HG03025 (cell line): ENCODE measurements around the gene PSMD4.
"Not testable (repeated sequence)": the region's sequence is repeated elsewhere in the genome, so short reads cannot be mapped to it uniquely, and the experiment has no call there.

Experiments used
- ATAC-seq: cut with Tn5 transposase; IDR thresholded peaks from one replicate; pipeline ENCODE4 v1.9.1; 2021; ENCODE audit warnings: mild to moderate bottlenecking, moderate library complexity; ENCODE audit not compliant: unreplicated experiment, low FRiP score

PSMD4 gene

DNA sequence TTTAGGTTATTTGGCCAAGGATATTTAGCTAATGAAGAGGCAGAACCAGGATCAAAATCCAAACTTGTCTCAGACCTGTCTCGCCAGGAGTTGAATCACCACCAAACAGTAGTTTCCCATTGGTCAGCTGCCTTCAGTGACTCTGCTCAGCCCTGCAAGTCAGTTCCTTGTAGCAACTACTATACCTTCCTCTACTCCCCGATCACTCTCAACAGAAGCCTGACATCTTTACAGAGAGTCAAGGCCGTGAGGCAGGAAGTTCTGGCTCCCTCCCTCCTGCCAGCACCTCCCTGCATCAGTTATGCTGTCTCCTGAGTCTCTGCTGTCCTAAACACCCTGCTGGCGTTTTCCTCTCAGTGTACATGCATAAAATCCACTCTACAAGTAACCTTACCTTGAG is 13.2 kb downstream of the PSMD4 start:
- ATAC-seq, result no peak

DNA sequence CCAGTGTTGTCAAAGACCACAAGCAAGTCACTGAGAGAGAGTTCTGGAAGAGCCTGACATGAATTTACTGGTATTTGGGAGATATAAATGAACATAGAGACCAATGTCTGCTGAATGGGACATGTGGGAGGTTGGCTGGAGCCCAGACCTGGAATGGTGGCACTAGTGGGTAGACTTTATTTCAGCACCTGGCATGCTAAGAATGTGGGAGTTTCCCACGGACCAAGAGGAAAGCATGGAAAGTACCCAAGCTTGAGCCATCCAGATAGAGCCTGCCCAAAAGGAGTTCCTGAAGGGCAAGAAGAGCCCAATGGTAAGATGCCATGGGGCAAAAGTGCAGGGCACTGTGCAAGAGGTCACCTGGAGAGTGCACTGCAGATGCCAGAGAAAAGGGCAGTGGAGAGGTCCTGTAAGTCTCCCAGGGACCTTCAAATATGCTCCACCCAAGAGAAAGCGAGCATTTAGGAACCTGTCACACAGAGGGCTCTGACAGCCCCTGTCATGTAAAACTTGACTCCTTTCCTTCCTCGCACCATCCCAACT is 19.5 kb downstream of the PSMD4 start:
- ATAC-seq, result no peak

DNA sequence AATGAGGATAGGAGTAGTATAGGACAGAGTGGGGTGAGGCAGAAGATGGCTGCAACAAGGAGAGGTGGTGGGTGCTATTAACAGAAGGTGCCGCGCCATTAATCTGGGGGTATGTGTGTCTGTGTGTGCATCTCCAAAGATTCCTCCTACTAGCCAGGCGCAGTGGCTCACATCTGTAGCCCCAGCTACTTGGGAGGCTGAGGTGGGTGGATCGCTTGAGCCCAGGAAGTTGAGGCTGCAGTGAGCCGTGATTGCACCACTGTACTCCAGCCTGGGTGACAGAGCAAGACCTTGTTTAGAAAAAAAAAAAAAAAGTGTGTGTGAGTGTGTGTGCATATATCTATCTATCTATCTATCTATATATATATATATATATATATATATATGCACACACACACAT is 20.8 kb downstream of the PSMD4 start:
- ATAC-seq, result not testable (repeated sequence)

DNA sequence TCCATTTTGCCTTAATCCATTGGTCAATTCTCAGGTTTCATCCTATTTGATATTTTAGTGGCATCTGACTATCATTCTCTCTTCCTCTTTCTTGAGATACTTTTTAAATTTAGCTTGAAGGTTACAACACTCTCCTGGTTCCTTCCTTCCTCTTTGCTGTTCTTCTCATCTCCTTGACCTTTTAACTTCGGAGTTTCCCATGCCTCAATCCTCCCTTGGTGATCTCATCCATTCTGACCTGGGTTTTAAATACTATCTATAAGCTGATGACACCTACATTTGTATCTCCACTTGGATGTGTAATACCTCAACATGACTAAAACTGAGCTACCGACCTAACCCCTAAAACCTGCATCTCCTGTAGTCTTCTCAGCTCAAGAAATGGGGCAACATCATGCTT is 22.7 kb downstream of the PSMD4 start:
- no peak for ATAC-seq

DNA sequence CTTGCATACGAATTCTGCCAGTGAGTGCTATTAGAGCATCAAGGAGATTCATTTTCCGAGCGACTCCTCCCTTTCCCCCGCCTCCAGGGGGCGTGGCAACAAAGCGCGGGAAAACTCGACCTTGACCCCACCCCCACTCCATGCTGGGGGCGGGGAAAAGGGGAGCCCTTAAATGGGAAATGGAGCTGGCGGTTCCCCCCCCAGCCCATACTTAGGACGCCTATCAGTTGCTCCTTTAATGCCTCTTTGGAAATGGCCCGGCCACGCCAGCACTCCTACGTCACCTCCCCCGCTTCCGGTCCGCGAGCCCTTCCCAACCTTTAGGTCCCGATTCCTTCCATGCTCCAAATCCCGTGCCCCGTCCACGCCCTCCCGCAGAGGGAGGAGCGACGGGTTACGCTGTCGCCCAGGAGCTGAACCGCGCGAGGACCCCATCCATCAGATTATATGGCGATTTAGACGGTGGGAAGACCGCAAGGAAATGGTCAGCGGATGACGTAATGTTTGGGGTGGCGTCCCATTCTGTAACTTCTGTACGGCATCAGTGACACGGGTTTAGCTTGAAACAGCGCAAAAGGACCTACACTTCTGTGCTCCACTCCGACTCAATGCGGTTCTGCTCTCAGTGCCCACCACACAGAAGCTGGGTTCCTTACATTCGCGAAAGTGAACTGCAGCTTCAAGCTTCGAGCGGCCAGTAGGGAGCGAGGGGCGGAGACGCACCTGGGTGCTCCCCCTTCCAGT is 26.9 kb downstream of the PSMD4 start:
- peak; percentile 33 for ATAC-seq

DNA sequence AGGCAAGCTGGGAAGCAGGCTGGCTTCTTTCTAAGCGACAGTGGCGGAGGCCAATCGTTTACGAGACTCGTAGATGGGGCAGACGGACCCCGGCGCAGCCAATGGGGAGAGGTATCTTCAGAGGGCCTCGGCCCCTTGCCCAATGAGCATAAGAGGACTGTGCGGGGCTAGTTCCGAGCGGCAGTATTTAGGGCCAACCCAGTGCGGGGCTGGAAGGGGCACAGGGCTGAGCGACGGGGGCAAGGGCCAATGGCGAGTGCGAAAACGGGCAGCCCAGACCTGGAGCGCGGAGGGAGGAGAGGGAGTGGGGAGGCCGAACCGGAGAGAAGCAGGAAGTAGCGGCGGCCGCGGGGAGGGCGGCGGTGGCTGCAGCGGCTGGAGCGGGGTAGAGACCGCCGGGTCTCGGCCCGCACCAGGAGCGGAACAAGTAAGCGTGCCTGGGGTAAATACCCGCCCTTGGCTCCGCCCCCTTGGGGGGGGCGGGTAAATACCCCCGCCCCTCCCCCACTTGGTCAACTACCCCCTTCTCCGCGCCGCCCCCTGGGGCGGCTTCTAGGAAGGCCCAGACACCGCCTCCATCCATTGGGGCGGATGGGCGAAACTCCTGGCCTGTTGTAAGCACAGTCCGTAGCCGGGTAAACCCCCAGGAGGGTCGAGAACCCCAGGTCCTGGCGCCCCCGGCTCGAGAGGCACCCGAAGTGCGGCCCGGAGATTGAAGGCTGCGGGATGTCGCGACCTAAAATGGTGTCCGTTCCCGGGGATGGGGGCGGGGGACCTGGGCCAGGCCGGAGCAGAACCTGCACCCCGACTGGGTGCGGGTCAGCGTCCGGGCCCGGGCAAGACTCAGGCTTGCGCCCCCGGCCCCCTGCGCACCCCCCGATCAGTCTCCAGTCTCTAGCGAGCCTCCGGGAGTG is 27.7 kb downstream of the PSMD4 start, which contains the start of gene ZNF687:
ZNF687 (plus strand) TSS at position 331 of the 914 bp plus-strand sequence. CDS start 3,993 bp downstream, outside the sequence.
- ATAC-seq, result peak; percentile 81

DNA sequence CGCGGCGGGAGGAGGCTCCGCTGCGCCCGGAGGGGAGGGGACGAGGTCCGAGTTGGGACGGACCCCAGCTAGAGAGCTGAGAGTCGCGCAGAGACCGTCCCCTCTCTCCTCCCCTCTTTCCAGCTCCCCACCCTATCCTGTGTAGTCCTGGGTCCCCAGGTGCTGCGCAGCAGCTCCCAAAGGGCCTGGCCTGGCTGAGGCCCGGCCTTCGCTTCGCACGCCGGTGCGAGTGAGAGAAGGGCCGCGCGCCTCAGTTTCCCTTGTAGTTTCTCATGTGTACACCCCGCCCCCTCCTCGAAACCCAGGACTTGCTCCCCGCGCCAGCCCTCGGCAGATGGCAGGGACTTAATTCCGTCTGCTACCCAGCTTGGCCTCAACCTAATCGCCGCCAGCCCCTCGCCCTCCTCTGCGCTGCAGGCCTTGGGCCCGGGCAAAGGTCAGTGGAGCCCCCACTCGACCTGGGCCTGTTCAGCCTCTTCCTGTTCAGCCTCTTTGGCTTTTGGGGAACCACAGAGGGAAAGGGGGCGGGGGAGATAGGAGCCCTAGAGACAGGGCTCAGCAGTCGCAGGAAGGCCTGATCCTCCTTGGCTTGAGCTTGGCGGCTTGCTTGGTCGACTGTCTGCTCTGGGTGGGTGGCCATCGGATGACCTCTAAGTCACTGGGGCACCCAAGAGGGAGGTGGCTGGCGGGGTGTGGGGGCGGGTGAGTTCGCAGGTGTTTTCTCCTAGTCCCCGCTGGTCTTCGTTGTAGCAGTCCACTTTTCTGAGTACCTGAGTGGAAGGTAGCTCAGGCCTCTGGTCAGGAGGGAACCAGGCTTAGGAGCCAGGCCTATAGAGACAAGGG is 28.6 kb downstream of the PSMD4 start:
- no peak for ATAC-seq

DNA sequence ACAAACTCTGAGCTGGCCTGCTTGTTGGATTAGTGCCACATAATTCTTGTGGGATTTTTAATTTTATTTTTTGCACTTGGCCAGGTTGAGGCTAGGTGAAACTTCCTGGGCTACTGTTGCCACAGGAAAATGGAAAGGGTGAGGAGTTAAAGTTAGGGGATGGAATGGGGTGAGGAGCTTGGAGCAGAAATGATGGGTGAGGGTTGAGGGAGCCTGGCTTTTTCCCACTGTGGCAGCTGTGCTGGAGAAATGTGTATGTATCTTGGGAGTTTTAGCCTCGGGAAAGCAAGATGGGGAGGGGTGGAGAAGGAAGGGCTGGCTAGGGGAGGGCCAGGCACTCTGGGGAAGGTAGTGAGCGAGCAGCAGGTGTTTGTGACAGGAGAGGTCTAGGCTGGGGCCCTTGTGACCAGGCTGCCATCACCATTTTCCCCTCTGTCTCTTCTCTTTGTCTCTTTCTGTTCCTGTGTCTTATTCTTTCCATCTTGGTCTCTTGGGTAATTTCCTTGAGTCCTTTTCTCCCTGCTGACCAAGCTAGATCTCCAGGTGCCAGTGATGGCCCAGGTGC is 29.6 kb downstream of the PSMD4 start:
- no peak for ATAC-seq

DNA sequence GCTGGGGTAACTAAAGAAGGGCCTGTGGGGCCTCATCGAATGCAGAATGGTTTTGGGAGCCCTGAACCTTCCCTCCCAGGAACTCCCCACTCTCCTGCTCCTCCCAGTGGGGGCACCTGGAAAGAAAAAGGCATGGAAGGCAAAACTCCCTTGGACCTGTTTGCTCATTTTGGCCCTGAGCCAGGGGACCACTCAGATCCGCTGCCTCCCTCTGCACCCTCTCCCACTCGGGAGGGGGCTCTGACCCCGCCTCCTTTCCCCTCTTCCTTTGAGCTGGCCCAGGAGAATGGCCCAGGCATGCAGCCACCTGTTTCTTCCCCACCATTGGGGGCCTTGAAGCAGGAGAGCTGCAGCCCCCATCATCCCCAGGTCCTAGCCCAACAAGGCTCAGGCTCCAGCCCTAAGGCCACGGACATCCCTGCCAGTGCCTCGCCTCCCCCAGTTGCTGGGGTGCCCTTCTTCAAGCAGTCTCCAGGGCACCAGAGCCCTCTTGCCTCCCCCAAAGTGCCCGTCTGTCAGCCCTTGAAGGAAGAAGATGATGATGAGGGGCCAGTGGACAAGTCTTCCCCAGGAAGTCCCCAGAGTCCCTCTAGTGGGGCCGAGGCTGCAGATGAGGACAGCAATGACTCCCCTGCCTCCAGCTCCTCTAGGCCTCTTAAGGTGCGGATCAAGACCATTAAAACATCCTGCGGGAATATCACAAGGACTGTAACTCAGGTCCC is 32.2 kb downstream of the PSMD4 start:
- no peak for ATAC-seq

DNA sequence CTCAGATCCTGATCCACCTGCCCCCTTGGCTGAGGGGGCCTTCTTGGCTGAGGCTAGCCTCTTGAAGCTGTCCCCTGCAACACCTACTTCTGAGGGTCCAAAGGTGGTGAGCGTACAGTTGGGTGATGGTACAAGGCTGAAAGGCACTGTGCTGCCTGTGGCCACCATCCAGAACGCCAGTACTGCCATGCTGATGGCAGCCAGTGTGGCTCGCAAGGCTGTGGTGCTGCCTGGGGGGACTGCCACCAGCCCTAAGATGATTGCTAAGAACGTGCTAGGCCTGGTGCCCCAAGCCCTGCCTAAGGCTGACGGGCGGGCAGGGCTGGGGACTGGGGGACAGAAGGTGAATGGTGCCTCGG is 32.8 kb downstream of the PSMD4 start:
- ATAC-seq, result no peak

DNA sequence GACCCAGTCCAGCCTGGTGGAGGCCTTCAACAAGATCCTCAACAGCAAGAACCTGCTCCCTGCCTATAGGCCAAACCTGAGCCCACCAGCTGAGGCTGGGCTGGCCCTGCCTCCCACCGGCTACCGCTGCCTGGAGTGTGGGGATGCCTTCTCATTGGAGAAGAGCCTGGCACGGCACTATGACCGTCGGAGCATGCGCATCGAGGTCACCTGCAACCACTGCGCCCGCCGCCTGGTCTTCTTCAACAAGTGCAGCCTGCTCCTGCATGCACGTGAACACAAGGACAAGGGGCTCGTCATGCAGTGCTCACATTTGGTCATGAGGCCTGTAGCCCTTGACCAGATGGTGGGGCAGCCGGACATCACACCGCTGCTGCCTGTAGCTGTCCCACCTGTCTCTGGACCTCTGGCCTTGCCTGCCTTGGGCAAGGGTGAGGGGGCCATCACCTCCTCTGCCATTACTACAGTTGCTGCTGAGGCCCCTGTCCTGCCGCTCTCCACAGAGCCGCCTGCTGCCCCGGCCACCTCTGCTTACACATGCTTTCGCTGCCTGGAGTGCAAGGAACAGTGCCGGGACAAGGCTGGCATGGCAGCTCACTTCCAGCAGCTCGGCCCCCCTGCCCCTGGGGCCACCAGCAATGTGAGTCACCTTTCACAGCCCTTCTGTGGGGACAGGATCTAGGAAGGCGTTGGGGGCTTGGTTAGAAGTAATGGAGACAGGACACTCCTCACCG is 33.4 kb downstream of the PSMD4 start:
- ATAC-seq, result no peak

DNA sequence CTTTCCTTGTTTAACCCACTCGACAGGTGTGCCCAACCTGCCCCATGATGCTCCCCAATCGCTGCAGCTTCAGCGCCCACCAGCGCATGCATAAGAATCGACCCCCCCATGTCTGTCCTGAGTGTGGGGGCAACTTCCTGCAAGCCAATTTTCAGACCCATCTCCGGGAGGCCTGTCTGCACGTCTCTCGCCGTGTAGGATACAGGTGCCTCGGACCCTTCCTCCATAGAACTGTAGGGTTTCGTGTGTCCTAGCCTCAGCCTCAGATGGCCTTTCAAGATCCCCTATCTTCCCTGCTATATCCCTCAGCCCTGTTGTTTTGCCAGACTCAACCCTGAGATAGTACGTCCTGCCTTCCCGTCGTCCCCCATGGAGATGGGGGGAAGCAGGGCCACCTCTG is 34.0 kb downstream of the PSMD4 start:
- no peak for ATAC-seq

DNA sequence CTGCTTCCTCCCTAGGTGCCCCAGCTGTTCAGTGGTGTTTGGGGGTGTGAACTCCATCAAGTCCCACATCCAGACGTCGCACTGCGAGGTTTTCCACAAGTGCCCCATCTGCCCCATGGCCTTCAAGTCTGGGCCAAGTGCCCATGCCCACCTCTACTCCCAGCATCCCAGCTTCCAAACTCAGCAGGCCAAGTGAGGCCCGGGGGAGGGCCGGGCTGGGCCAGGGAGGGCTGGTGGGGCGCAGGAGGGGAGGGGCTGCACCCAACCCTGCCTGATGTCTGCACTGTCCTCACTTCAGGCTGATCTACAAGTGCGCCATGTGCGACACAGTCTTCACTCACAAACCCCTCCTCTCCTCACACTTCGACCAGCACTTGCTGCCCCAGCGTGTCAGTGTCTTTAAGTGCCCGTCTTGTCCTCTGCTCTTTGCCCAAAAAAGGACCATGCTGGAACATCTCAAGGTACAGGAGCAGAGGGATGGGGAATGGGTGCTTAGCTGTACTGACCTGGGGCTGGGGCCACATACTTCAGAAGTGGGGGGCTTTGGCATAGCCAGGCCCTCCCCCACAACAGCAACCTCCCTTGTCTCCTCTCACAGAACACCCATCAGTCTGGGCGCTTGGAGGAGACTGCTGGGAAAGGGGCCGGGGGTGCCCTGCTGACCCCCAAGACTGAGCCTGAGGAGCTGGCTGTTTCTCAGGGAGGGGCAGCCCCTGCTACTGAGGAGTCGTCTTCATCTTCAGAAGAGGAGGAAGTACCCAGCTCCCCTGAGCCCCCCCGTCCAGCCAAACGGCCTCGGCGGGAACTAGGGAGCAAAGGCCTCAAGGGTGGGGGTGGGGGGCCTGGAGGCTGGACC is 34.8 kb downstream of the PSMD4 start:
- no peak for ATAC-seq

DNA sequence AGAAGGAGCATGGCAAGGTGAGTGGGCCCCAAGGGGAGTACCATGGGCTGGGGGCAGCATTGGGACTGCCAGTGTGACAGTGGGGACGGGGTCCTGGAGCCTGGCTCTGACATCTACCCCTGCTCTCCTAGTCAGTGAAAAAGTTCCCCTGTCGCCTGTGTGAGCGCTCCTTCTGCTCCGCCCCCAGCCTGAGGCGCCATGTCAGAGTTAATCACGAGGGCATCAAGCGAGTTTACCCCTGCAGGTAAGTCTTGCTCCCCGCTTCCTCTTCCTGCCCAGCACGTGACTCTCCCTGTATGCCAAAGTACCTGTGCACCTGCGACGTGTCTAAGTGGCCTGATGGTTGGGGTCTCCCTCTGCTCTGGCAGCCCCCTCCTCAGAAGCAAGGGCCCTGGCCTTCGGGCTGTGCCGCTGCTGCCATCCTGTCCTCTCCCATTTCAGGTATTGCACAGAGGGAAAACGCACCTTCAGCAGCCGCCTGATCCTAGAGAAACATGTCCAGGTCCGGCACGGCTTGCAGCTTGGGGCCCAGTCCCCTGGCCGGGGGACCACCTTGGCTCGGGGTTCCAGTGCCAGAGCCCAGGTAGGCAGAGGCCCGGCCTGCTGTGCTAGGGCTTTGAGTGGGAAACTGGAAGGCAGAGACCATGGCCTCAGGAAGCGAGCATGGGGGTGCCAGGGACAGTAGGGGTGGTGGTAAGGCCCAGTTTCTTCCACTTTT is 35.6 kb downstream of the PSMD4 start:
- ATAC-seq, result no peak

DNA sequence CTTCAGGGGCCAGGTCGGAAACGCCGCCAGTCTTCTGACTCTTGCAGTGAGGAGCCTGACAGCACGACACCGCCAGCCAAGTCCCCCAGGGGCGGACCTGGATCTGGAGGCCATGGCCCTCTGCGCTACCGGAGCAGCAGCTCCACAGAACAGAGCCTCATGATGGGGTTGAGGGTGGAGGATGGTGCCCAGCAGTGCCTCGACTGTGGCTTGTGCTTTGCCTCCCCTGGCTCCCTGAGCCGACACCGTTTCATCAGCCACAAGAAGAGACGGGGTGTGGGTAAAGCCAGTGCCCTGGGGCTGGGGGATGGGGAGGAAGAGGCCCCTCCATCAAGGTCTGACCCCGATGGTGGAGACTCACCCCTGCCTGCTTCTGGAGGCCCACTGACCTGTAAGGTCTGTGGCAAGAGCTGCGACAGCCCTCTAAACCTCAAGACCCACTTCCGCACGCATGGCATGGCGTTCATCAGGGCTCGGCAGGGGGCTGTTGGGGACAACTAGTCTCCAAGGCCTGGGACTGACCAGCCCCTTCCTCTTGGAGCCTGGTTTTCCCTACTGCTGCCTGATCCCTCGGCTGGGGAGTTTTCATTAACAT is 36.3 kb downstream of the PSMD4 start:
- no peak for ATAC-seq

DNA sequence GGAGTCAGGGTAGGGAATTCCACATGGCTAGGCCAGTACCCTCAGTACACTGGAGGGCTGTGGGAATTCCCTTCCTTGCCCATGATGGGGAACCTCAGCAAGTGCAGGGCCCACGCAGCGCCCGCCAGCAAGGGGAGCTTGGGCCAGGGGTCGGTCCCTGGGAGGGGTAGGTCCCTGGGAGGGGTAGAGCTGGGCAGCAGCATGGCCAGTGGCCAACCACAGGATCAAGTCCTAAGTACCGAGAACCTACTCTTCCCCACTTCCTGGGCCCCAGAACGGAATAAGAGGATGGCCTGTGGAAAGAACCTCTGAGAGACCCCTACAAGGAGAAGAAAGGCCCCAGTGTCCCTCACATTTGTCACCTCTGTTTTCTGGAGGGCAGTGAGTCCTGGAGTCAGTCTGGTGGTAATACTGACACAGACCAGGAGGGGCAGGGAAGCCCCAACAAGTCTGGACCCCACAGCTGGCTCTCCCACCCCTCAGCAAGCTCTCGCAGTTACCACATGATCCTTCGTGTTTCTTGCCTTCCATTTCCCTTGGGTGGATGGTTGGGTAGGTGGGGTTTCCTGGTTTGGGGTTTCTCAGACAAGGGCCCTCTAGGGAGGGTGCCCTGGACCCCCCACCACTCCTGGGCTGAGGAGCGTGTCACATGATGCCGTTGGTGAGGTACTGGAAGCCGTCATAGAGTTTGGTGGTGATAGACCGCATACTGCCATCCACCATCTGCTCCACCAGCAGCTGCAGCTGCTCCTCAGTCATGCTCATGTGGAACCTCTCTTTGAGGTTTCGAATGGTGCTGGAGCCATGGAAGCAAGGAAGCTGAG is 37.9 kb downstream of the PSMD4 start:
- ATAC-seq, result no peak
